Testis (tissue), 2 donors: Measurements from ENCODE around the gene LYRM4.

Experiments
- POLR2A ChIP-seq: fragments of 450-650 bp; IDR thresholded peaks from one replicate; pipeline ENCODE4 v1.6.1; 2017; ENCODE audit warnings: antibody characterized with exemption, mild to moderate bottlenecking, moderate library complexity
- TF ChIP-seq, protein P1 (sequence below), 3 experiments: fragments of 450-650 bp in 2 of 3; fragments of 200-600 bp in 1 of 3; sonication (generic) in 1 of 3; IDR thresholded peaks; one replicate each; pipeline ENCODE4 v1.5.1; 2016 to 2019; ENCODE audit warnings: antibody characterized with exemption in 3 of 3, mild to moderate bottlenecking in 2 of 3, moderate library complexity in 1 of 3

DNA sequence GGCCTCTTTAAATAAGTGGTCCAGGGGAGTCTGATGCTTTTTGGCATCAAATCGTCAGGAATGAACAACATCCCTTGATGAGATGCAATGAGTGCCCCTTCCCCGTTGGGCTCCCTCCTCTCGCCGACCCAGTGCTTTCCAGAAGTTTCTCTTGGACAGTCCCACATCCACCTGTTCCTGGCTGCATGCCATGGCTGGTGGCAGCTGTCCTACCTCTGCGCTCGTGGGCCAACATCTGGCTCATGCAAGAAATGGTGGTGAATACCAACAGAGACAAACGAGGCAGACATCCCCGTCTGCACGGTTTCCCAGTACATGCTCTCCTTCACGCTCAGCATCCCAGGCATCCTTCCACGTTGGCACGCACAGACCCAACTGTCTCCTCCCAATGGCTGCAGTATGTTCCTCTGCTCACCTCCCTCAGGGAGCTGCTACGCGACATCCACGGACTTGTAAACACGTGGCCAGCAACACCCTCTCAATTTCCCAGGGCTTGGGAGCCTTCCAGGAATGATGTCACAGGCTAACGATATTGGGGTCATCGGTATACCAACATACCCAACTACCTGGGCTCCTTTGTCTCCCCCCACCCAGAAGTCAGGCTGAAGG lies 138.1 kb downstream of the LYRM4 start:
- no peak for TF ChIP-seq POLR2A
- TF ChIP-seq, protein P1, sequence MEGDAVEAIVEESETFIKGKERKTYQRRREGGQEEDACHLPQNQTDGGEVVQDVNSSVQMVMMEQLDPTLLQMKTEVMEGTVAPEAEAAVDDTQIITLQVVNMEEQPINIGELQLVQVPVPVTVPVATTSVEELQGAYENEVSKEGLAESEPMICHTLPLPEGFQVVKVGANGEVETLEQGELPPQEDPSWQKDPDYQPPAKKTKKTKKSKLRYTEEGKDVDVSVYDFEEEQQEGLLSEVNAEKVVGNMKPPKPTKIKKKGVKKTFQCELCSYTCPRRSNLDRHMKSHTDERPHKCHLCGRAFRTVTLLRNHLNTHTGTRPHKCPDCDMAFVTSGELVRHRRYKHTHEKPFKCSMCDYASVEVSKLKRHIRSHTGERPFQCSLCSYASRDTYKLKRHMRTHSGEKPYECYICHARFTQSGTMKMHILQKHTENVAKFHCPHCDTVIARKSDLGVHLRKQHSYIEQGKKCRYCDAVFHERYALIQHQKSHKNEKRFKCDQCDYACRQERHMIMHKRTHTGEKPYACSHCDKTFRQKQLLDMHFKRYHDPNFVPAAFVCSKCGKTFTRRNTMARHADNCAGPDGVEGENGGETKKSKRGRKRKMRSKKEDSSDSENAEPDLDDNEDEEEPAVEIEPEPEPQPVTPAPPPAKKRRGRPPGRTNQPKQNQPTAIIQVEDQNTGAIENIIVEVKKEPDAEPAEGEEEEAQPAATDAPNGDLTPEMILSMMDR (IDR thresholded peaks at IDR 0.05): no peak
